ENCODE data around the gene PLK1.
"Not testable (repeated sequence)": the region's sequence is repeated elsewhere in the genome, so short reads cannot be mapped to it uniquely, and the experiment has no call there.

PLK1 gene

GRCh38 chr16:23711785-23712184 lies 33.1 kb downstream of the PLK1 start:
- DNase-seq: no peak

- no peak for DNase-seq
These were observed 34.3 kb downstream of the PLK1 start, which contains the start of gene ERN2 for GRCh38 chr16:23712976-23713375. Gene ERN2, minus strand, starts transcription at chr16:23713222. Its CDS starts 35 bp downstream, at chr16:23713187.

- DNase-seq: no peak
These were observed 37.8 kb downstream of the PLK1 start for GRCh38 chr16:23716484-23716883.

GRCh38 chr16:23722613-23723240 lies 44.0 kb downstream of the PLK1 start:
- not testable (repeated sequence) for DNase-seq

- DNase-seq: no peak
These were observed 45.6 kb downstream of the PLK1 start for GRCh38 chr16:23724096-23724784.

GRCh38 chr16:23724785-23725131 lies 46.1 kb downstream of the PLK1 start:
- DNase-seq: no peak

- no peak for DNase-seq
These were observed 48.0 kb downstream of the PLK1 start for GRCh38 chr16:23726710-23727109.

- no peak for DNase-seq
These were observed 49.4 kb downstream of the PLK1 start for GRCh38 chr16:23728112-23728477.

GRCh38 chr16:23729503-23730424 lies 51.1 kb downstream of the PLK1 start:
- DNase-seq: no peak

- no peak for DNase-seq
These were observed 55.6 kb downstream of the PLK1 start for GRCh38 chr16:23734176-23734893.

GRCh38 chr16:23737423-23738028 lies 58.8 kb downstream of the PLK1 start:
- not testable (repeated sequence) for DNase-seq

- no peak for DNase-seq
These were observed 60.8 kb downstream of the PLK1 start for GRCh38 chr16:23739516-23739915.
